GM18507 (cell line): ENCODE data around the gene NOC4L.

Experiments used
- DNase-seq: peaks from one replicate; pipeline ENCODE4 v3.0.0; 2011; ENCODE audit warnings: low read depth; ENCODE audit not compliant: insufficient read length; ENCODE audit errors: extremely low spot score
- FAIRE-seq: peaks from 2 replicates; lab custom pipeline; 2011; peaks lifted over from hg19 to GRCh38; lab: Jason Lieb, UNC

Gene NOC4L

GRCh38 chr12:132164426-132164825, 20.2 kb downstream of the NOC4L start:
- FAIRE-seq (no peak), DNase-seq (no peak)

DNA sequence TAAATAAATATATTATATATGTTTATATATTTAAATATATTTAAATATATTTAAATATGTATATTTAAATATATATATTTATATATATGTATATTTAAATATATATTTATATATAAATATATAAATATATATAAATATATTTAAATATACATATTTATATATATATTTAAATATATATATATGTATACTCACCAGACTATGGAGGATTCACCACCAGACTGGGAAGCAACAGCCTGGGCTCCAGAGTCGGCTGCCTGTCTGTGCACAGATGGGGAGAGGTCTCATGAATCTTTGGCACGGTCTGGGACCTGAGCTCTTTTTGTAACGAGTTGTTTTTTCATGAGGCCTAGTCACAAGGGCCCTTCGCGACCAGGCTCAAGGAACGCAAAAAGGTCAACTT, 21.3 kb downstream of the NOC4L start:
- DNase-seq (no peak), FAIRE-seq (no peak)

DNA sequence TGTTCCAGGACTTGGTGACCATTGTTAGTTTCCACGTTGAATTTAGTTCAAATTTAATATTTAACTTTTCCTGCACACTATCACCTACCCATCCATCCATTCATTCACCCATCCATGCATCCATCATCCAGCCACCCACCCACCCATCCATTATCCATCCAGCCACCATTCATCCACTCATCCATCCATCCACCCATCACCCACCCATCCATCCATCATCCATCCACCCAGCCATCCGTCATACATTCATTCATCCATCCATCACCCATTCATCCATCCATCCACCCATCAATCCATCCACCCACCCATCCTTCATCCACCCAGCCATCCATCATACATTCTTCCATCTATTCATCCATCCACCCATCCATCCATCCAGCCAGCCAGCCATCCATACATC, 21.8 kb downstream of the NOC4L start:
- DNase-seq (no peak), FAIRE-seq (no peak)

GRCh38 chr12:132166801-132167591, 22.7 kb downstream of the NOC4L start:
- no peak for FAIRE-seq
- DNase-seq = no peak

GRCh38 chr12:132167611-132168310, 23.5 kb downstream of the NOC4L start:
- DNase-seq (no peak), FAIRE-seq (no peak)

DNA sequence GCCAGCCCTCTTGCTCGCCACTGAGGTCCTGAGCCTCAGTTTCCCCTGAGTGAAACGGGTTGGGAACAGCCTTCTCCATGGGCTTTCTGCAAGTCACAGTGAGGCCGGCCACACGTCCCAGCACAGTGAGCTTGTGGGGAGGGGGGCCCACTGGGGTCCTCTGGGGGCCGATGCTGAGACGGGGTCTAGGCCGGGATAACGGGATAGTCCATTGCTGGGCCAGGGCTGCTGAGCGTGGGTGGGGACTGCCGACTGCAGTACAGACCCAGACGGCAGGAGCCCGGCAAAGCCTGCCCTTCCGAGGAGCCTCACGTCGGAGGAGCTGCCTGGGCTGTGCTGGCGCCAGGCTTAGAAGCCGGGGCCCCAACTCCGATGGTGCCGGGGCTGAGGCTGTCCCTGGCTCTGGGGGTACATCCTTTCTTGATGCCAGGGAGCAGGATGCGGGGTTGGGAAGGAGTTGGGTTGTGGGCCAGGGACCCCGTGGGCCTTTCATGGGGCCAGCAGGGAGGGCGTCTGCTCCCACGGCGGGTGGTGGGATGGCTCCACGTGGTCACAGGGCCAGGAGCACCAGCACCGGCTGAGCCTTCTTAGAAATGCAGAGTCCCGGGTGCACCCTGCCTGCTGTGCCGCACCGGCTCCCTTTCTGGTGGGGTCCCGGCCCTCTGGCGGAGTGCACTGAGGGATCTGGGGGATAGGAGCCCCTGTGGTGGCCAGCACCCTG, 24.2 kb downstream of the NOC4L start:
- FAIRE-seq (no peak), DNase-seq (no peak)

DNA sequence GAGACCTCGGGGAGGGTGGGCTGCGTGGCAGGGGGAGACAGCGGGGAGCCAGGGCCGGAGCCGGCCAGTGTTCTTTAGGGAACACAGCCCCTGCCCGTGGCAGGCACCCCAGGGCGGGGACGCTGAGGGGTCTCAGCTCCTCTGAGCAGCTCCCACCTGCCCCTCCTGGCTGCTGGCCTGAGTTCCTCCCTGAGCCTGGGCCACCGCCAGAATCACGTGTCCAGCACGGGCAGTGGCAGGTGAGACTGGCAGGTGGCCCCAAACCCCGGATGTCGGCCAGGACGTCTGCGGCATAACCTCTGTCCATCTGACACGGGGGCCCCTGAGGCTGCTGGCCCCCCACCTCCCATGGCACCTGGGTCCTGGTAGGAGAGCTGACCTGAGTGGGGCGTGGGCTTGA, 25.1 kb downstream of the NOC4L start:
- DNase-seq (no peak), FAIRE-seq (no peak)

- no peak for DNase-seq
These were observed 25.9 kb downstream of the NOC4L start for GRCh38 chr12:132170094-132170636.

DNA sequence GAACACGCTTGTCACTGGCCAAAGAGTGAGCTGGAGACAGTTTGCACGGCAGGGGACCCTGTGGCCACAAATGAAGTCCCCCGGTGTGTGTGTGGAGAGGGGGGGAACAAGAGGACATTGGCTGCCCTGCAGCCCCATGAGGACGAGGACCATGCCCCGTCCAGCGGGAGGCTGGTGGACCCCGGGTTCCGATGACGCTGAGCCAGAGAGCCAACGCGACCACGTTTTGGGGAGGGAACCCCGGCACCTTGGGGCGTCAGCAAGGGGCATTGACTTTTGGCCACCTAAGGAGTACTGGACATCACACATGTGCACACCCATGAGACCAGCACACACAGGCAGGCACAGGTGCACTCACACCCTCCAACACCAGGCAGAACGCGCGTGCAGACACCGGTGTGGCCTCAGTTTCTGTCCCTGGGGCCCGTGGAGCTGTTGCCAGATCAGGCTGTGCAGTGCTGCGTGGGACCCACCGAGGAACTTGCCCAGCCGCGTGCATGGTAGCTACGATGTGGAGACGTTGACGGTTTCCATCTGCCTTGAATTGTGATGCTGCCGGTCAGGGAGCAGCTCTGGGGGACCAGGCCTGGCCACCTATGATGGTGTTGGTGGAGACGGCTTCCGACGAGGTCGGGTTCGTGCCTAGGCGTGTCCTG, 26.5 kb downstream of the NOC4L start:
- FAIRE-seq = no peak

More at GRCh38 chr12:132170094-132170636, 25.9 kb downstream of the NOC4L start:
- no peak for FAIRE-seq

DNA sequence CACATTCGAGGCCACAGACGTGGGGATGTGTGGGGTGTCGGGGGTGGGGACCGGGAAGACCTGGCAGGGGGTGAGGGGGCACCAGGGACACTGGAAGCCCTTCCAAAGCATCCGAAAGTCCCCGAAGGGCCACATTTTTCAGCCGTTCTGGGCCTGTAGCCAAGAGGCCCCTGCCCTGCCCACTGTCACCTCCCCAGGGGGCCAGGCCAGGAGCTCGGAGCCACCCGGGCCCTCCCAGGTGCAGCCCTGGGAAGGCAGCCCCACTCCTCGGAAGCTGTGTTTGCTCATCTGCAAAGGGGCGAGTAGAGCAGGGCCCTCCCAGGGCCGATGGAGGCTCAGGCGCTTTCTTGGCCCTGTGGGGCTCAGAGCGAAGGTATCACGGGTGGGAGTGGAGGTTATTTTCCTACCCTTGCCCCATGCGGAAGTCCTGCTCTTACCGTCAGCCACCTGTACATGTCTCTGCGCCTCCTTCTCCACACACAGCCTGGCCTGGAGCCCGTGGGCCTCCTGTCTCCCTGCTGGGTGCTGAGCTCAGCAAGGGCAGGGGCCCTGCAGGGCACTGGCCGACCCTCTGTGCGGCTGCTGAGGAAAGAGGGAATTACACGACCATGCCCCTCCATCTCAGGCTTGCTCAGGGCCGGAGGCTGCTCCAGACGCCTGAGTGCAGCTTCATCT, 27.2 kb downstream of the NOC4L start:
- FAIRE-seq = no peak

More for the DNA sequence above, 26.5 kb downstream of the NOC4L start:
- no peak for DNase-seq

DNA sequence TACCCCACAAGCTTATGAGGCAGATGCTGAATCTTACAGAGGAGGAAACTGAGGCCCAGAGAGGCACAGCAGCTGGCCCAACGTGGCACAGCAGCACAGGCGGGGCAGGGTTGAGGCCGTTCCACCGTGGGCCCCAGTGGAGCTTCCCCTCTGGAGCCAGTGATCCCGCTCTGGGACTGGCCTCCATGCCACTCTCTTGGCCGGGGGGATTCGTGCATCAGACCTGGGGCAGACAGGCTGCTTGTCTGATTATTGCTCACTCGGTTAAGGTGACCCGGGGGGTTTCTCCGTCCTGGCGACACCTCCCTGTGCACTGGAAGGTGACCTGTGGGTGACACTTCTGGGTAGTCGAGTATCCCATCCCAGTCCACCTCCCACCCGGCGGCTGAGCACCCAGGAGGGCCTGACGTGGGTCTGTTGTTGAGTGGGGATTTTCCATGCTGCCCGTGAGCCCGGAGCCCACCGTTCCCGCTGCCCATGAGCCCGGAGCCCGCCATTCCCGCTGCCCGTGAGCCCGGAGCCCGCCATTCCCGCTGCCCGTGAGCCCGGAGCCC, 27.8 kb downstream of the NOC4L start:
- FAIRE-seq (no peak), DNase-seq (no peak)

More for the DNA sequence above, 27.2 kb downstream of the NOC4L start:
- DNase-seq = no peak

- FAIRE-seq (no peak), DNase-seq (no peak)
These were observed 28.4 kb downstream of the NOC4L start for GRCh38 chr12:132172619-132173018.

DNA sequence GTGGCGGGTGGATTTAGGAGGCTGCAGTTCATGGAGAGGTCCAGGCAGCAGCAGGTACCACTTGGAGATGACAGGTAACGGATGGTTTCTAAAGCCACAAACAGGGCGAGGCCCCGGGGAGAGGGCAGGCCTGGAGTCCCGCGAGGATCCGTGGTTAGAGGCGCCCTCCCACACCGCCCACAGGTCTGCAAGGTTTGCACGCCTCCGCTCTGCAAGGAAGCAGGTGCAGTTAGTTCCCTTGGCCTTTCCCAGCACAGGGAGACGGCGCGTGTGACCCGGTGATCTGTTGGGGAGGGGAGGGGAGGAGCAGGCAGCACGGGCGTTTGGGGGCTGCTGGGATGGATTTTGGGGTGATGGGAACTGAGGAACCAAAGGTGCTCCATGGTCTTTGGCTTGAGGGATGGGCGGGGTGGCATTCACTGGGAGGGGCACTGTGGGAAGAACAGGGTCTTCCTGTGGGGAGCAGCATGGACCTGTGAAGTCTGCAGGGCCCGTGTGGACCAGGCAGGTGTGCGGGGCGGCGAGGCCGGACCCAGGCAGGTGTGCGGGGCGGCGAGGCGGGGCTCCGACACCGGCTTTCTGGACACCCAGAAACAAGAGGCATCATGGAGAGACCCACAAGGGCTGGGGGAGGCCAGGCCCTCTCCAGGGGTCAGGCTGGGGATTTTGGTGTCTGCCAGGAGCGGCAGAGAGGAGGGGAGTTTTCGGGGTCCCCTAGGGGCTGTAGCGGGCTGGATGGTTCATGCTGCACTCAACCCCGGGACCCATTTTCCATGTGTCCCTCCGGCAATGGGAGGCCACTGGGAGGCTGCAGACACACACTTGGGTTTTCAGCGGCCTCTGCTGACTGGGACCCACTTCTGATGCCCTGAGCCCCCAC, 29.1 kb downstream of the NOC4L start:
- no peak for FAIRE-seq

GRCh38 chr12:132174015-132174838, 30.0 kb downstream of the NOC4L start:
- DNase-seq = no peak
- no peak for FAIRE-seq

More for the DNA sequence above, 29.1 kb downstream of the NOC4L start:
- DNase-seq = no peak

- no peak for DNase-seq
These were observed 30.7 kb downstream of the NOC4L start for GRCh38 chr12:132174839-132175490.

More at GRCh38 chr12:132174839-132175490, 30.7 kb downstream of the NOC4L start:
- no peak for FAIRE-seq
